ENCODE results near the gene SELPLG.
"Not testable (repeated sequence)": the region's sequence is repeated elsewhere in the genome, so short reads cannot be mapped to it uniquely, and the experiment has no call there.

The SELPLG gene

DNA sequence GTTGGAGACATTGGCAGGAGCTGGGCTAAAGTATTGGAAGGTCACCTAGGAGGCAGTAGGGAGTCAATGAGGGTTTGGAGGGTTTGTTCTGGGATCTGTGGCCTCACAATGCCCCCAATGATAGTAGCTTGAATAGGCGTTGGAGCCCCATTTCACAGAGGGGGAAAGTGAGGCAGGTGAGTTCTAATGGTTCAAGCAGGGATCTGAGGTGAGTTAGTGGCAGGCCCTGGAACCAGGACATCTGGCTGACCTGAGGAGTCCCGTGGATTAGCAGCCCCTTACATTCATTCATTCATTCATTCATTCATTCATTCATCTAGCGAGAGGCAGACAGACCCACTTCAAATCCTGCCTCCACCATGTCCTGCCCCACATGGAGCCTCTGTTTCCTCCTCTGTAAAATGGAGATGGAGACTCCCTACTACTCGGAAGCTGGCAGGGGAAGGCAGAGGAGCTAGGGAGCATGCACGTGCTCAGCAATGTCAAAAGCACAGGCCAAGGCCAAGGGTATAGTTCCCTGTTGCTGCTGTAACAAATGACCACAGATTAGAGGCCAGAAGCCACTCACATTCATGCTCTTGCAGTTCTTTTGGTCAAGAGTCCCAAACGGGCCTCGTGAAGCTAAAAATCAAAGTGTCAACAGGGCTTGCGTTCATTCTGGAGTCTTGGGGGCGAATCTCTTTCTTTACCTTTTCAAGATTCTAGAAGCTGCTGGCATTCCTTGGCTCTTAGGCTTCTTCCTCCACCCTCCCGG, 33.6 kb downstream of the SELPLG start:
- Mint-ChIP-seq H3K4me1 (ENCODE audit: low read depth) (no peaks in the 10 kb centered on the region), H3K36me3 (ENCODE audit: low read depth) (no peaks in the 10 kb centered on the region), H3K27me3 (peaks cover 4% of the 10 kb centered on the region), H3K4me3 (no peak overlapping the region), H3K9me3 (no peaks in the 10 kb centered on the region), H3K27ac (no peak overlapping the region)

DNA sequence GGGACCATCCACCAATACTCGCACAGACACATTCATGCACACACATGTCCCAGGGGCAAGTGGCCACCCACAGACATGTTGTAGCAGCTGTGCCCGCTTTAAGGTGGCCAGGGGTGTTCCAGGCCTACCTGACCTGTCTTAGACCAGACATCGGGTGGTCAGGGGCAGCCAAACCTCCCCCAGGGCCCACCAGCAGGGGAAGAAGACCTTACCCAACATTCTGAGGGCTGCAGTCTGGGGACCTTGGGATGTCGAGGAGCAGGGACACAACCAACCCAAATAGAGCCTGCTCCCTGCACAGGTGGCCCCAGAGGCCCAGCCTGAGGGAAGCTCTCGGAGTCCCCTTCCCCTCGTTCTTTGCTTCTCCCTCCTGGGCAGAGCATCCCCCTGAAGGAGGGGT, 34.2 kb downstream of the SELPLG start:
- no peaks in the 10 kb centered on the region for H3K4me1 Mint-ChIP-seq (ENCODE audit: low read depth)
- H3K9me3 Mint-ChIP-seq = no peaks in the 10 kb centered on the region
- H3K27me3 Mint-ChIP-seq = peaks cover 4% of the 10 kb centered on the region

GRCh38 chr12:108598553-108599250, 35.0 kb downstream of the SELPLG start:
- no peaks in the 10 kb centered on the region for H3K36me3 Mint-ChIP-seq (ENCODE audit: low read depth)
- no peak overlapping the region for H3K27ac Mint-ChIP-seq
- peaks cover 4% of the 10 kb centered on the region for H3K27me3 Mint-ChIP-seq
- no peaks in the 10 kb centered on the region for H3K4me1 Mint-ChIP-seq (ENCODE audit: low read depth)
- no peaks in the 10 kb centered on the region for H3K9me3 Mint-ChIP-seq
- H3K4me3 Mint-ChIP-seq = no peak overlapping the region

More for the DNA sequence above, 34.2 kb downstream of the SELPLG start:
- no peaks in the 10 kb centered on the region for H3K36me3 Mint-ChIP-seq (ENCODE audit: low read depth)
- no peak overlapping the region for H3K27ac Mint-ChIP-seq
- no peak overlapping the region for H3K4me3 Mint-ChIP-seq

DNA sequence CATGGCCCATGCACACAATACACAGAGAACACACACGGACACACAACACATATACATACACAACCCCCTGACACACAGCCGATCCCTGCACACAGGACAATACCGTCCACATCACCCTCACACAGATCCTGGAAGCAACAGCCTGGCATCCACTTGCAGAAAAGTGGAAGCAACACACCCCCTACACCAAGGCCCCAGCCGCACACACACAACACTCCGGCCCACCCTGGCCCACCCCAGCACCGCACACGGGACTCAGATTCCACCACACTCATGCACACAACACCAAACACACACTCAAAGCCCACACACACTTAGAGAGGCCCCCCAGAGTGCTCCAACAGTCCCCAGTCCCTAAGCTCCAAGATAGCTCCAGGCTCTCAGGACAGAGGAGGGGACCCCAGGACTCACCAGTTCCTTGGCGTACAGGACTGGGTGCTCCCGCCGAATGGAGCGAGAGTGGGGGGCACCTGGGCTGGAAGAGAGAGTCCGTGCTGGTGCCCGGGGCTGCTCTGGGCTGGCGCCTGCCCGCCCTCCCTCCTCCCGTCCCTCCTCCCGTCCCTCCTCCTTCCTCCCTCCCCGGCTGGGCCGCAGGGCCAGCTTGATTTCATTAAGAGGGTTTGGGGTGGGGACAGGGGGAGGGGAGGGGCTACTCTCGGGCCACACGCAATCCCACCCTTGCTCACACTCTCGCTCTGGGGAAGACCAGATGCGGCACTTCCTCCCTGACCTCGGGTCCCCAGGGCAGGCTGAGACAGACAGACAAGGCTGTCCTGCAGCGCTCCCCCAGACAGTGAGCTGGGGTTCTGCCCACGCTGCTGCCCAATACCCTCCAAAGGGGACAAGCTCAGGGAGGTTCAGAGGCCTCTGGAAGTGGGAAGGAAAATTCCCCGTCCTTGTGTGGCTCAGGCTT, 35.9 kb downstream of the SELPLG start, which contains the start of gene TMEM119:
Gene TMEM119, minus strand, starts transcription at position 526 of the 913 bp plus-strand sequence. CDS start 5,701 bp downstream, outside the sequence.
- H3K4me1 Mint-ChIP-seq (ENCODE audit: low read depth) = no peaks in the 10 kb centered on the region
- H3K27ac Mint-ChIP-seq = no peak within 1 kb of the TSS
- H3K9me3 Mint-ChIP-seq = no peaks in the 10 kb centered on the region
- peaks cover 4% of the 10 kb centered on the region for H3K27me3 Mint-ChIP-seq
- H3K4me3 Mint-ChIP-seq = no peak within 1 kb of the TSS
- H3K36me3 Mint-ChIP-seq (ENCODE audit: low read depth) = no peaks in the 10 kb centered on the region

GRCh38 chr12:108596854-108597558, 36.7 kb downstream of the SELPLG start:
- Mint-ChIP-seq H3K27ac (no peak overlapping the region), H3K27me3 (peaks cover 4% of the 10 kb centered on the region), H3K4me1 (ENCODE audit: low read depth) (no peaks in the 10 kb centered on the region), H3K9me3 (no peaks in the 10 kb centered on the region), H3K4me3 (no peak overlapping the region), H3K36me3 (ENCODE audit: low read depth) (no peaks in the 10 kb centered on the region)

DNA sequence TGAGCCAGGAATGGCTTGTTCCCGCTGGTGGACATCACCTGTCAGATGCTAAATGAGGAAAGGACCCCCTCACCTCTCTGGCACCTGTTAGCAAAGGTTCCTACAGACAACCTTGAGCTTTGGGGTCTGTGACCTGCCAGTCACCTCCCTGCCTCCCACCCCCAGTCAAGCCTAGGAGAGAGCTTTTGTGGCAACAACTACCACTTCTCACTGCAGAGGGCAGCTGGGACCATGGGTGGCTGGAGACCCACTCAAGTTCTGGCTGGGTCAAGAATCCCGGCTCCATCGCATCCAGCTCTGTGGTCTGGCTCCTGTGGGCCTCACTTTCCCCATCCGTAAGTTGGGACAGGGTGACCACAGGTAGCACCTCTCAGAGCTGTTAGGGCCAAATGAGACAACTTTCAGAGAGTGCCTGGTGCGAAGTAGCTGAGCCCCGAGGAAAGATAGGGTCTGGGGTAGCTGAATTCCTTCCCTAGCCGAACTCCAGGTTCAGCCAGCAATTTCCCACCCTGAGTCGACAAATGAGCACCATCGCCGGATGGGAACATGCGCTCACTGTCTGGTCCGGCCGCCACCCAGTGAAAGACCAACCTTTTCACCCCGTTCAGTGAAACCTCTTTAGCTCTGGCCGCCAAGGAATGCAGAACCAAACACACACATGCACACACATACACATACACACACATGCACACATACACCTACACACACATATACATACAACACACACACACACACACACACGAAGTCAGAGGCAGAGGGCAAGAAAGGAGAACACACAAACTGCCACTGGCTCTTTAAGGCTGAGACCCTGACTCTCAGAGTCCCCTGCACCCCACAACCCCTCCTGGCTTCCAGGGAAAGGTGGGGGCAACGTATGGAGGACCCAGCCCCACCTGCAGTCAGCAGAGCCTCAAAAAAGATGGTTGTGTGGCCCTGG, 37.7 kb downstream of the SELPLG start:
- Mint-ChIP-seq H3K4me1 (ENCODE audit: low read depth) (no peaks in the 10 kb centered on the region), H3K36me3 (ENCODE audit: low read depth) (no peaks in the 10 kb centered on the region), H3K9me3 (no peaks in the 10 kb centered on the region), H3K27me3 (peaks cover 4% of the 10 kb centered on the region), H3K27ac (no peak overlapping the region), H3K4me3 (no peak overlapping the region)

GRCh38 chr12:108594960-108595710, 38.6 kb downstream of the SELPLG start:
- H3K9me3 Mint-ChIP-seq = no peaks in the 10 kb centered on the region
- H3K4me3 Mint-ChIP-seq = no peak overlapping the region
- H3K36me3 Mint-ChIP-seq (ENCODE audit: low read depth) = no peaks in the 10 kb centered on the region
- no peaks in the 10 kb centered on the region for H3K4me1 Mint-ChIP-seq (ENCODE audit: low read depth)
- H3K27ac Mint-ChIP-seq = no peak overlapping the region
- H3K27me3 Mint-ChIP-seq = peaks cover 4% of the 10 kb centered on the region

DNA sequence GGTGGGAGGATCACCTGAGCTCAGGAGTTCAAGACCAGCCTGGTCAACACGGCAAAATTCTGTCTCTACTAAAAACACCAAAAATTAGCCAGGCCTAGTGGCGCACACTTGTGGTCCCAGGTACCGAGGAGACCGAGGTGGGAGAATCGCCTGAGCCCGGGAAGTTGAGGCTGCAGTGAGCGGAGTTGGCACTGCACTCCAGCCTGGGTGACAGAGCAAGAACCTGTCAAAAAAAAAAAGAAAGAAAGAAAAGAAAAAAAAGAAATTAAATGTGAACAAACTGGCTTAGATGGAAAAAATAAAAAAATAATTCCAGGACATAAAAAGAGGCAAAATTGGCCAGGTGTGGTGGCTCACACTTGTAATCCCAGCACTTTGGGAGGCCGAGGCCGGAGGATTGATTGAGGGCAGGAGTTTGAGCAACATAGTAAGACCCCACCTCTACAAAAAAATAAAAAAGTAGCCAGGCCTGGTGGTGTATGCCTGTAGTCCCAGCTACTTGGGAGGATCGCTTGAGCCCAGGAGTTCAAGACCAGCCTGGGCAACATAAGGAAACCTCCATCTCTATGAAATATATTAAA, 39.3 kb downstream of the SELPLG start:
- Mint-ChIP-seq H3K9me3 (no peaks in the 10 kb centered on the region), H3K4me3 (no peak overlapping the region), H3K27me3 (peaks cover 4% of the 10 kb centered on the region), H3K27ac (peak overlapping the region; percentile 10), H3K36me3 (ENCODE audit: low read depth) (no peaks in the 10 kb centered on the region), H3K4me1 (ENCODE audit: low read depth) (no peaks in the 10 kb centered on the region)

DNA sequence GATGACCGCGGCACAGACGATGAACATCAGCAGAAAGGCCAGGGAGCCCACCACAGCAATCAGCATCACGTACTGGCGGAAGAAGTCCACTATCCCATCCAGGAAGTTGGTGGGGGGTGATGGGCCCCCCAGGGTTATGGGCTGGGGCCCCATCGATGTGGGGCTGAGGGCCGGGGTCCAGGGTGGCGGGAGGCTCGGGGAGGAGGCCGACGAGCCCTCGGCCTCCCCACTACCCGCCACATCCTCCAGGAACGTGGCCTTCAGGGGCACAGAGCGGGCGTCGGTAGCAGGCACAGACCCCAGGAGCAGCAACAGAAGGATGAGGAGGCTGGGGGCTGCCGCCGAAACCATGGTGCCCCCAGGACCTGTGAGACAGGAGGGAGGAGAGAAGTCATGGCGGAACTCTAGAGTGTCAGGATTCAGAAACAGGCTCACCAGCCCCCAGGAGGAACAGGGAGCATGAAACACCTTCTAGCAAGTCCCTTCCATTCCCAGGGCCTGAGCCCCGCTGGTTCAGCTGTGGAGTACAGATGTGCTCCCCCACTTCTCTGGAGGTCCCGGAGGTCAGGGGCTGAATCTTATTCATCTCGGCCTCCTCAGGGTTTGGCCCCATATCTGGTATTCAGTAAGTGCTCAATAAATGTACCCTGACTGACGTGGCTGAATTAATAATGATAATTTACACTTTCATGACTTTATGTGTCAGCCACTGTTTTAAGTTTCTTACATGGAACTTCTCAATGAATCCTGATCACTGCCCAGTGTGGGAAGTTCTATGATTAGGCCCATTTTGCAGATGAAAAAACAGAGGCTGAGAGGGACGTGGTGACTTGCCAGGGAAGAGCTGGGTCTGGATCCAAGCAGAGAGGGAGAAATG, 41.4 kb downstream of the SELPLG start:
- Mint-ChIP-seq H3K36me3 (ENCODE audit: low read depth) (no peaks in the 10 kb centered on the region), H3K27me3 (no peaks in the 10 kb centered on the region), H3K27ac (no peak overlapping the region), H3K4me3 (no peak overlapping the region), H3K9me3 (no peaks in the 10 kb centered on the region), H3K4me1 (ENCODE audit: low read depth) (no peaks in the 10 kb centered on the region)

DNA sequence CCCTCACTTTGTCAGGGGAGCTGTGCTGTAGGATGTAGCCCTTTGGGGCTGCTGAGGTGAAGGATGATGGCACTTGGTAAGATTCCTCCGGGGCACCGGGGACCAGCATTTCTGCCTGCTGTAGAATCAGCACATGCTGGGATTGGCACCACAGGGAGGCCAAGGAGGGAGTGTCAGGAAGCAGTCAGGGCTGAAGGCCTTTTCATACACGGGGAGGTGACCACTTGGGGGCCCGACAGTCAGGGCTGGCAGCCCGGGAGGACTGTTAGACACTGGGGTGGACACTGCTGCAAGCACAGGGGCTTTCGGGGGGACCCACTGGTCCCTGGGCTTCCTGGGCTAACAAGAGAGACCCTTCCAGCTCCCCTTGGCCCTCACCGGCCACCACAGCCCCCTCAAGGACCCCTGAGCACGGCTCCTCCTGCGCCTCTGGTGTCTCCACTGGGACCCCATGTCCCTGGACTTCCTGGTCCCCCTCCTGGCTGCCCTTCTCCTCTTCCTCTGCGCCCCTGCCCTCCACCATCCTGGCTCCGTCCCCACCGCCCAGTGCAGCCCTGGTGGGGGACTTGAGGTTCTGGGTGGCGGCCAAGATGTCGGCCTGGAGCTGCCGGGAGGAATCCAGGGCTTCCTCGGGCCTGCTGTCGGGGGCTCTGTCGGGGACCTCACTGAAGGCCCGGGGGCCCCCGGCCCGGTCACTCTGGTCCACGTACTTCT, 42.3 kb downstream of the SELPLG start:
- H3K27ac Mint-ChIP-seq = no peak overlapping the region
- no peaks in the 10 kb centered on the region for H3K27me3 Mint-ChIP-seq
- H3K4me3 Mint-ChIP-seq = no peak overlapping the region
- no peaks in the 10 kb centered on the region for H3K9me3 Mint-ChIP-seq
- H3K36me3 Mint-ChIP-seq (ENCODE audit: low read depth) = no peaks in the 10 kb centered on the region
- no peaks in the 10 kb centered on the region for H3K4me1 Mint-ChIP-seq (ENCODE audit: low read depth)

DNA sequence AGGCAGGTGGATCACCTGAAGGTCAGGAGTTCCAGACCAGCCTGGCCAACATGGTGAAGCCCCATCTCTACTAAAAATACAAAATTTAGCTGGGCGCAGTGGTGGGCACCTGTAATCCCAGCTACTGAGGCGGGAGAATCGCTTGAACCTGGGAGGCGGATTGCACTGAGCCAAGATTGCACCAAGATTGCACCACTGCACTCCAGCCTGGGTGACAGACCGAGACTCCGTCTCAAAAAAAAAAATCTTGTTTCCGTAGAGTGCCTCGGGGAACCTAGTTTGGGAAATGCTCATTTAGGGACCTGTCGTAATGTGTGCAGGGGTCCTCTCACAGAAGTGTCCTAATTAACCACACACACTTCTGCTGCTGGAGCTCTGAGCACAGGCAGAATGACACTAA, 43.2 kb downstream of the SELPLG start:
- H3K9me3 Mint-ChIP-seq; H3K4me3 Mint-ChIP-seq; H3K36me3 Mint-ChIP-seq (ENCODE audit: low read depth); H3K4me1 Mint-ChIP-seq (ENCODE audit: low read depth); H3K27ac Mint-ChIP-seq; H3K27me3 Mint-ChIP-seq: not testable (repeated sequence)

DNA sequence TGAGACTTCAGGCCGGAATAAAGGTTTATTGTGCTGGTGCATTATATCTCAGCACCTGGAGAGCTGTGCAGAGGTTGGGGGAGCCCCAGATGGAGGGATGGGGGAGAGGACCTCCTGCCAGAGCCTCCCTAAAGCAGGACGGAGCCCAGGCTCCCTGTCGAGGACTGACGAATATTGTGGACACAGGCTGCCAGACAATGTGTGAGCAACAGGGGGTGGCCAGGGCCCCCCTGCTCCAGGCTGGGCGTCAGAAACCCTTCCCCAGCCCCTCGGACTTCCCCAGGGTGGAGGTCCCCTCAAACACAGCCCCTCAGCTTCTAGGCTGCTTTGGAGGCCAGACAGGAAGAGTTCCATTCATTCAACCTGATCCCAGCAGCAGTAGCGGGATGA, 43.9 kb downstream of the SELPLG start:
- no peaks in the 10 kb centered on the region for H3K27me3 Mint-ChIP-seq
- no peaks in the 10 kb centered on the region for H3K9me3 Mint-ChIP-seq
- H3K4me3 Mint-ChIP-seq = no peak overlapping the region
- H3K36me3 Mint-ChIP-seq (ENCODE audit: low read depth) = no peaks in the 10 kb centered on the region
- no peak overlapping the region for H3K27ac Mint-ChIP-seq
- H3K4me1 Mint-ChIP-seq (ENCODE audit: low read depth) = no peaks in the 10 kb centered on the region
